Ascending aorta (tissue), 2 donors: ENCODE measurements around the gene CASZ1. TPM values are rescaled to one million over a fixed set of nuclear protein-coding genes. Genes with fewer than 3 reads are reported as not detected.

Source experiments
- DNase-seq, 2 donors: peaks; one replicate each; pipeline ENCODE4 v3.0.0-alpha.2; 2019; ENCODE audit warnings: low spot score in 2 of 2
- H3K27ac ChIP-seq, 2 donors: fragments of 200-600 bp; sonication (generic); one replicate each; pipeline ENCODE4 v1.5.1; 2016 to 2017; ENCODE audit warnings: mild to moderate bottlenecking in 1 of 2
- H3K27me3 ChIP-seq: fragments of 200-600 bp; sonication (generic); one replicate; pipeline ENCODE4 v1.5.1; 2017
- H3K36me3 ChIP-seq, 2 donors: fragments of 200-600 bp; sonication (generic); one replicate each; pipeline ENCODE4 v1.5.1; 2016
- H3K4me1 ChIP-seq, 2 donors: fragments of 200-600 bp; sonication (generic); one replicate each; pipeline ENCODE4 v1.5.1; 2016 to 2017; ENCODE audit warnings: mild to moderate bottlenecking in 1 of 2
- H3K4me3 ChIP-seq, 2 donors: fragments of 200-600 bp; sonication (generic); one replicate each; pipeline ENCODE4 v1.5.1; 2016 to 2017; ENCODE audit warnings: mild to moderate bottlenecking in 1 of 2
- H3K9me3 ChIP-seq, 2 donors: fragments of 200-600 bp; sonication (generic); one replicate each; pipeline ENCODE4 v1.5.1; 2016
- intact Hi-C: fragments of 100-400 bp; cut with DNase I; formaldehyde crosslinking; loops from one replicate; pipeline ENCODE4 v1.15.1; 2023
- total RNA-seq: library from RNA; depleted of rRNA; stranded (reverse); fragments of >200 nt; gene quantifications from one replicate; pipeline ENCODE4 v1.1.0, GENCODE V29; 2016
- TF ChIP-seq, protein P1 (sequence below), 3 experiments: fragments of 200-600 bp in 2 of 3; fragments of 450-650 bp in 1 of 3; sonication (generic) in 2 of 3; IDR thresholded peaks; one replicate each; pipeline ENCODE4 v1.5.1; 2016 to 2019; ENCODE audit warnings: antibody characterized with exemption in 3 of 3, mild to moderate bottlenecking in 1 of 3, moderate library complexity in 1 of 3

The CASZ1 gene
- total RNA-seq, 1 donor from 2014 or later = 25.8 TPM

DNA sequence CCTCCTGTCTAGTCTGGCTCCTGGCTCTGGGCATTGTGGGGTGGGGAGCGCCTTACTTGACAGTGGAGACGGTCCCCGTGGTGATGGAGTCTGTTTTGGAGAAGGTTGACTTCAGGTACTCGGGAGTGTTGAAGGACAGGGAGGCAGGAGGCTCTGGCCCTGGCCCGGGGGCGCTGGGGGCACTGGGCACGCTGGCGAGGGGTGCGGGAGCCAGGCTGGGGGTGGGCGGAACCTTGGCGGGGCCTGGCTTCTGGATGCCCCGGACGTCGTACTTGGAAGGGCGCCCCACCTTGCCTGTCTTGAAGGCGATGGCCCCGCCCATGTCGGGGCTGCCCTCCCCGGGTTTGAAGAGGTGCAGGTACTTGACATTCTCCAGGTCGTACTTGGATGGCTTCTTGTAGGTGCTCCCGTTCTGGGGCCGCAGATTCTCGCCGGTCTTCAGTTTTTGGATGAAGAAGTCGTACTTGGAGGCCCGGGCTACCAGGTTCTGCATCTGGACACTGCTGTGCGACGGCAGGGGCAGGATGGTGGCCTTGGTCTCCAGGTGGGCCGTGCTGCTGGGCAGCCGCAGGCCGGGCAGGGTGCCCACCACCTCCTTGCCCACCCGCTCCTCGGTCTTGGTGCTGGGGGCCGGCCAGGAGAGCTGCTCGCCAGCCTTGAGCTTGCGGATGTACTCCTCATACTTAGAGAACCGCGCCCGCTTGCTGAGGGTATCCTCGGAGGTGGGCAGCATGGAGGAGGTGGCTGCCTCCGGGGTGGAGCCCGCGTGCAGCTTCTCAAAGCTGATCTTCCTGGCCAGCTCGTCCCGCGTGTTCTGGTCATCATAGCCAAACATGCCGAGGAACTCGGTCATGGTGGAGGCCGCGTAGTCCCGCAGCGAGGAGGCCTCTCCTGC lies 136.6 kb downstream of the CASZ1 start:
- no peaks in the 10 kb centered on the region for H3K27me3 ChIP-seq
- peaks cover 8 to 13% of the 10 kb centered on the region in 2 donors for H3K4me1 ChIP-seq
- H3K27ac ChIP-seq = no peak overlapping the region
- TF ChIP-seq, protein P1, sequence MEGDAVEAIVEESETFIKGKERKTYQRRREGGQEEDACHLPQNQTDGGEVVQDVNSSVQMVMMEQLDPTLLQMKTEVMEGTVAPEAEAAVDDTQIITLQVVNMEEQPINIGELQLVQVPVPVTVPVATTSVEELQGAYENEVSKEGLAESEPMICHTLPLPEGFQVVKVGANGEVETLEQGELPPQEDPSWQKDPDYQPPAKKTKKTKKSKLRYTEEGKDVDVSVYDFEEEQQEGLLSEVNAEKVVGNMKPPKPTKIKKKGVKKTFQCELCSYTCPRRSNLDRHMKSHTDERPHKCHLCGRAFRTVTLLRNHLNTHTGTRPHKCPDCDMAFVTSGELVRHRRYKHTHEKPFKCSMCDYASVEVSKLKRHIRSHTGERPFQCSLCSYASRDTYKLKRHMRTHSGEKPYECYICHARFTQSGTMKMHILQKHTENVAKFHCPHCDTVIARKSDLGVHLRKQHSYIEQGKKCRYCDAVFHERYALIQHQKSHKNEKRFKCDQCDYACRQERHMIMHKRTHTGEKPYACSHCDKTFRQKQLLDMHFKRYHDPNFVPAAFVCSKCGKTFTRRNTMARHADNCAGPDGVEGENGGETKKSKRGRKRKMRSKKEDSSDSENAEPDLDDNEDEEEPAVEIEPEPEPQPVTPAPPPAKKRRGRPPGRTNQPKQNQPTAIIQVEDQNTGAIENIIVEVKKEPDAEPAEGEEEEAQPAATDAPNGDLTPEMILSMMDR (IDR thresholded peaks at IDR 0.05) = no peak
- DNase-seq = no peak
- peaks cover 49 to 50% of the 10 kb centered on the region in 2 donors for H3K36me3 ChIP-seq
- no peak overlapping the region for H3K4me3 ChIP-seq
- intact Hi-C loops = no loop called here
- no peaks in the 10 kb centered on the region for H3K9me3 ChIP-seq

DNA sequence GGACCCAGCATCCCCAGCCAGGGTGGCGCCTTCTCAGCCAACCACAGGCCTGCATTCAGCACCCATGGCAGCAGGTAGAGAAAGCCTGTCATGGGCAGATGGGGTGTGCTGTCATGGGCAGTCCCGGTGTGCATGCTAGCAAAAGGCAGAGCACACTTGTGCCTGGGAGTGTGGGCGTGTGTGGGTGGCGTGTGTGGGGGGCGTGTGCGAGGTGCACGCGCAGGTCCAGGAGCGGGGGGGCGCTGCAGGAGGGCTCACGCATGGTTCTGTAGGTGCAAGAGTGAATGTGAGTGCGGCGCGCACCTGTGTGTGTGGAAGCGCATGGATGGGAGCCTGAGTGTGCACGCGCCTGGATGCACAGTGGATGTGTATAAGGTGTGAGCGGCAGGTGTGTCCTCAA lies 137.2 kb downstream of the CASZ1 start:
- Histone ChIP-seq H3K4me1 (peaks cover 8 to 12% of the 10 kb centered on the region in 2 donors), H3K36me3 (peaks cover 51 to 55% of the 10 kb centered on the region in 2 donors), H3K9me3 (no peaks in the 10 kb centered on the region), H3K27me3 (no peaks in the 10 kb centered on the region), H3K4me3 (no peak overlapping the region), H3K27ac (no peak overlapping the region)
- no peak for DNase-seq
- TF ChIP-seq, protein P1 (IDR thresholded peaks at IDR 0.05) = no peak
- intact Hi-C loops = no loop called here

- peaks cover 8% of the 10 kb centered on the region in 2 donors for H3K4me1 ChIP-seq
- no peak overlapping the region for H3K27ac ChIP-seq
Observed at GRCh38 chr1:10658396-10659066, 137.9 kb downstream of the CASZ1 start.

DNA sequence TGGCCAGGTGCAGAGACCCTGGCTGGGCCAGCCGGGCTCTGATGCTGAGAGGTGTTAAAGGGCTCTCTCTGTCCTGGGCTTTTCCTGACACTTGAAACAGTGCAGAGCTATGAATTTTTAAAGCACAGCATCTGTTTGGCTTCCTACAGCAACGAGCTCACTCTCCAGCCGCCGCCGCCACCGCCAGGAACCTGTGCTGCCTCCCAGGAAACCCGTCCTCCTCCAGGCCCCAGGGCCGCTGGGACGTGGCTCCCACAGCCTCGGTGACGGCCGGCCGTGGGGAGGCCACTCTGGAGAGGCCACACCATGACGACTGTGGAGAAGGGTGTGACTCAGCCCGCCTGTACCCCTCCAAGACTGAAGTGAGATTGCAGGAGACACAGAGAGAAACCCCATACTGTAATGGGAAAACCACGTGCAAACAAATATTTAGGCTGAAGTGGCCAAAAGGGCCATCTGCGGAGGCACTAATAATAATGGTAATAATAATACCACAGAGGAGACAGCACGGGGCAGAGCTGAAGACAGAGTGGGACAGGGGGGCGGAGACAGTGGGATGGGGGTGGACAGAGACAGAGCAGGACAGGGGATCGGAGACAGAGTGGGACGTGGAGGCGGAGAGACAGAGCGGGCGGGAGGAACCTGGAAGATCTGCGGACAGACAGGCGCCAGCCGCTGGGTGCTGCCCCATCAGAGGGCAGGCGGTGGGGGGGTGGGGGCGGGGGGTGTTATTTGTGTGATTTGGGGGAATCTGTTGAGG lies 139.2 kb downstream of the CASZ1 start:
- Histone ChIP-seq H3K27ac (no peak overlapping the region), H3K4me1 (no peaks in the 10 kb centered on the region), H3K36me3 (peaks cover 66 to 73% of the 10 kb centered on the region in 2 donors), H3K9me3 (no peaks in the 10 kb centered on the region), H3K4me3 (no peak overlapping the region), H3K27me3 (no peaks in the 10 kb centered on the region)
- no peak for DNase-seq
- intact Hi-C loops = no loop called here
- TF ChIP-seq, protein P1 (IDR thresholded peaks at IDR 0.05) = no peak

More at GRCh38 chr1:10658396-10659066, 137.9 kb downstream of the CASZ1 start:
- no peak overlapping the region for H3K4me3 ChIP-seq
- peaks cover 58 to 62% of the 10 kb centered on the region in 2 donors for H3K36me3 ChIP-seq
- intact Hi-C loops = no loop called here
- TF ChIP-seq, protein P1 (IDR thresholded peaks at IDR 0.05) = no peak
- no peaks in the 10 kb centered on the region for H3K9me3 ChIP-seq
- H3K27me3 ChIP-seq = no peaks in the 10 kb centered on the region
- DNase-seq = no peak

GRCh38 chr1:10656431-10656830 lies 140.0 kb downstream of the CASZ1 start:
- intact Hi-C loops = no loop called here
- TF ChIP-seq, protein P1 (IDR thresholded peaks at IDR 0.05) = no peak
- no peaks in the 10 kb centered on the region for H3K27me3 ChIP-seq
- no peak overlapping the region for H3K27ac ChIP-seq
- H3K9me3 ChIP-seq = no peaks in the 10 kb centered on the region
- H3K4me3 ChIP-seq = no peak overlapping the region
- H3K36me3 ChIP-seq = peaks cover 73 to 76% of the 10 kb centered on the region in 2 donors
- no peak for DNase-seq
- H3K4me1 ChIP-seq = no peaks in the 10 kb centered on the region
